Measurements from ENCODE around the gene FAM107B. TPM values are rescaled to one million over a fixed set of nuclear protein-coding genes. Genes with fewer than 3 reads are reported as not detected.

FAM107B gene
- total RNA-seq, 1 experiment from 2014 or later = 41.3 TPM

- no TSS peak for BruUV-seq (replicated peaks)
- H3K36me3 Mint-ChIP-seq (ENCODE audit: insufficient read depth, unreplicated experiment) = no peaks in the 10 kb centered on the region
- no peaks in the 10 kb centered on the region for H3K9me3 Mint-ChIP-seq (ENCODE audit: unreplicated experiment)
- H3K4me3 Mint-ChIP-seq (ENCODE audit: unreplicated experiment) = no peak overlapping the region
- ChIA-PET CTCF (interaction anchor here (0.5 to 0.6 kb wide), 3 partner anchors 337 to 832 kb away, joined by 3 to 4 read pairs (median 3); no protein-coding TSS in a partner anchor), POLR2A (interaction anchor here (0.7 kb wide), 1 partner anchor 289 kb away, joined by 3 read pairs; no protein-coding TSS in a partner anchor)
- peaks cover 27% of the 10 kb centered on the region for H3K27me3 Mint-ChIP-seq (ENCODE audit: insufficient read depth, unreplicated experiment)
- no peak overlapping the region for H3K27ac Mint-ChIP-seq (ENCODE audit: low read depth, unreplicated experiment)
- DNase-seq (ENCODE audit: unreplicated experiment) = no peak
- no peak for TF ChIP-seq CTCF (IDR thresholded peaks at IDR 0.05; ENCODE audit: unreplicated experiment)
- H3K4me1 Mint-ChIP-seq (ENCODE audit: insufficient read depth, unreplicated experiment) = peaks cover 1% of the 10 kb centered on the region
- intact Hi-C loops (cut with micrococcal nuclease) = no loop called here
These were observed 282.9 kb downstream of the FAM107B start for GRCh38 chr10:14491811-14492210.

GRCh38 chr10:14489522-14490177, 285.0 kb downstream of the FAM107B start:
- H3K27ac Mint-ChIP-seq (ENCODE audit: low read depth, unreplicated experiment) = no peak overlapping the region
- intact Hi-C loops (cut with micrococcal nuclease) = no loop called here
- no peak for TF ChIP-seq CTCF (IDR thresholded peaks at IDR 0.05; ENCODE audit: unreplicated experiment)

DNA sequence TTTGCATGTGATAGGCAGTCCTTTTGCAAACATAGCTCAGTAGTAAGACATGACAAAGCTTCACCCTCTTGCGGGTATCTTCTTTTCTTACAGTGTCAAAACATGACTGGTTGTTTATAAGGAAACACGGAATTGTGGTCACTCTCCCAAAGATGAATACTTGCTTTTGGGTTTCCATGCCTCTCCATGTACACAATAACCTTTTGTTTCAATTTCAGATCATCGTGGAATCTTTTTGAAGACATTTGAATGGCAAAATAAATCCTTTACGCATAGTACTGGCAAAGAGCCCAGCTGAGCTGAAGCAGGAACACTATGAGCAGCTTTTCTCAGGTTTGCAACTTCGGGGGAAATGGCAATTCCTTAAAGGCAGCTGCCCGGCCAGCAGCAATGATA, 287.2 kb downstream of the FAM107B start:
- Mint-ChIP-seq H3K9me3 (ENCODE audit: unreplicated experiment) (no peaks in the 10 kb centered on the region), H3K27ac (ENCODE audit: low read depth, unreplicated experiment) (no peak overlapping the region), H3K4me1 (ENCODE audit: insufficient read depth, unreplicated experiment) (peaks cover 6% of the 10 kb centered on the region), H3K27me3 (ENCODE audit: insufficient read depth, unreplicated experiment) (peaks cover 51% of the 10 kb centered on the region), H3K4me3 (ENCODE audit: unreplicated experiment) (no peak overlapping the region), H3K36me3 (ENCODE audit: insufficient read depth, unreplicated experiment) (no peaks in the 10 kb centered on the region)
- intact Hi-C loops (cut with micrococcal nuclease) = no loop called here
- no TSS peak for BruUV-seq (replicated peaks)
- CTCF ChIA-PET = interaction anchor here (0.6 to 2.5 kb wide), 5 partner anchors 10 to 1319 kb away, joined by 3 to 15 read pairs (median 3); no protein-coding TSS in a partner anchor
- no peak for TF ChIP-seq CTCF (IDR thresholded peaks at IDR 0.05; ENCODE audit: unreplicated experiment)
- POLR2A ChIA-PET = no interaction called here
- no peak for DNase-seq (ENCODE audit: unreplicated experiment)

More at GRCh38 chr10:14489522-14490177, 285.0 kb downstream of the FAM107B start:
- Mint-ChIP-seq H3K27me3 (ENCODE audit: insufficient read depth, unreplicated experiment) (peaks cover 48% of the 10 kb centered on the region), H3K9me3 (ENCODE audit: unreplicated experiment) (no peaks in the 10 kb centered on the region), H3K36me3 (ENCODE audit: insufficient read depth, unreplicated experiment) (no peaks in the 10 kb centered on the region), H3K4me3 (ENCODE audit: unreplicated experiment) (no peak overlapping the region), H3K4me1 (ENCODE audit: insufficient read depth, unreplicated experiment) (peaks cover 6% of the 10 kb centered on the region)
- no peak for DNase-seq (ENCODE audit: unreplicated experiment)
- BruUV-seq (replicated peaks) = no TSS peak
- CTCF ChIA-PET = interaction anchor here (2.5 kb wide), 1 partner anchor 10 kb away, joined by 15 read pairs; no protein-coding TSS in a partner anchor
- POLR2A ChIA-PET = interaction anchor here (0.6 kb wide), 1 partner anchor 588 kb away, joined by 3 read pairs; no protein-coding TSS in a partner anchor

- Mint-ChIP-seq H3K4me1 (ENCODE audit: insufficient read depth, unreplicated experiment) (peaks cover 6% of the 10 kb centered on the region), H3K36me3 (ENCODE audit: insufficient read depth, unreplicated experiment) (no peaks in the 10 kb centered on the region), H3K27ac (ENCODE audit: low read depth, unreplicated experiment) (no peak overlapping the region), H3K4me3 (ENCODE audit: unreplicated experiment) (no peak overlapping the region), H3K27me3 (ENCODE audit: insufficient read depth, unreplicated experiment) (peaks cover 51% of the 10 kb centered on the region), H3K9me3 (ENCODE audit: unreplicated experiment) (no peaks in the 10 kb centered on the region)
- ChIA-PET POLR2A (interaction anchor here (0.9 kb wide), 1 partner anchor 296 kb away, joined by 3 read pairs; no protein-coding TSS in a partner anchor), CTCF (interaction anchor here (0.6 to 2.5 kb wide), 5 partner anchors 10 to 703 kb away, joined by 3 to 15 read pairs (median 4); no protein-coding TSS in a partner anchor)
- BruUV-seq (replicated peaks) = no TSS peak
- peak; percentile 28 for DNase-seq (ENCODE audit: unreplicated experiment)
- intact Hi-C loops (cut with micrococcal nuclease) = no loop called here
- no peak for TF ChIP-seq CTCF (IDR thresholded peaks at IDR 0.05; ENCODE audit: unreplicated experiment)
These were observed 287.8 kb downstream of the FAM107B start for GRCh38 chr10:14486777-14487487.
